ENCODE data around the gene PHLDB3.

The PHLDB3 gene

DNA sequence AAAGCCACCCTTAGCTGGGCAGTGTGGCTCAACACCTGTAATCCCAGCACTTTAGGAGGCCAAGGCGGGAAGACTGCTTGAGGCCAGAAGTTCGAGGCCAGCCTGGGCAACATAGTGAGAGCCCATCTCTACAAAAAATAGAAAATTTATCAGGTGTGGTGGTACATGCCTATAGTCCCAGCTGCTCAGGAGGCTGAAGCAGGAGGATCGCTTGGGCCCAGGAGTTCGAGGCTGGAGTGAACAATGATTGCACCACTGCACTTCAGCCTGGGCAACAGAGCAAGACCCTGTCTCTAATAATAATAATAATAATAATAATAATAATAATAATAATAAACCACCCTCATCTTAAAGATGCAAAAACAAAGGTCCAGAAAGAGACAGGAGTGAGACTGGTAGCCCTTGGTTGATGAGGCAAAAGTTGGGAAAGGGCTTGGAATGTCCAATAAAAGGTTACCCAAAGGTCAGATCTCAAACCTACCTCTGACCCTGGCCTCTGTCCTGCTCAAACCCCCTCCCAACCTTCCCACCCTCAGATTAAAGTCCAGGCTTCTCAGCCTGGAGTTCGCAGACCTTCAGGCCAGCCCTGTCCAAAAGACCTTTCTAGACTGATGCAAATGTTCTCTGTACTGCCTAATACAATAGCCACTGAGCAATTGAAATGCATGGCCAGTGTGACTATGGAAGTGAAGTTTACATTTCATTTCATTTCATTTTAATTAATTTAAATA lies 37.5 kb upstream of the PHLDB3 start:
- TF ChIP-seq, protein P1, sequence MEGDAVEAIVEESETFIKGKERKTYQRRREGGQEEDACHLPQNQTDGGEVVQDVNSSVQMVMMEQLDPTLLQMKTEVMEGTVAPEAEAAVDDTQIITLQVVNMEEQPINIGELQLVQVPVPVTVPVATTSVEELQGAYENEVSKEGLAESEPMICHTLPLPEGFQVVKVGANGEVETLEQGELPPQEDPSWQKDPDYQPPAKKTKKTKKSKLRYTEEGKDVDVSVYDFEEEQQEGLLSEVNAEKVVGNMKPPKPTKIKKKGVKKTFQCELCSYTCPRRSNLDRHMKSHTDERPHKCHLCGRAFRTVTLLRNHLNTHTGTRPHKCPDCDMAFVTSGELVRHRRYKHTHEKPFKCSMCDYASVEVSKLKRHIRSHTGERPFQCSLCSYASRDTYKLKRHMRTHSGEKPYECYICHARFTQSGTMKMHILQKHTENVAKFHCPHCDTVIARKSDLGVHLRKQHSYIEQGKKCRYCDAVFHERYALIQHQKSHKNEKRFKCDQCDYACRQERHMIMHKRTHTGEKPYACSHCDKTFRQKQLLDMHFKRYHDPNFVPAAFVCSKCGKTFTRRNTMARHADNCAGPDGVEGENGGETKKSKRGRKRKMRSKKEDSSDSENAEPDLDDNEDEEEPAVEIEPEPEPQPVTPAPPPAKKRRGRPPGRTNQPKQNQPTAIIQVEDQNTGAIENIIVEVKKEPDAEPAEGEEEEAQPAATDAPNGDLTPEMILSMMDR (IDR thresholded peaks at IDR 0.05; ENCODE audit: low read depth, low read length, missing control alignments), result no peak
- H3K27ac ChIP-seq, result no peak overlapping the region
- in situ Hi-C loops (cut with HindIII; ENCODE audit: low pct_ligation_motif_present, low sequenced_read_pairs), result no loop called here
- H3K4me3 ChIP-seq (ENCODE audit: low read depth, low read length), result no peak overlapping the region
- peaks cover 12% of the 10 kb centered on the region for H3K36me3 ChIP-seq (replicated peaks)
- DNase-seq, result no peak
- H3K27me3 ChIP-seq (replicated peaks), result no peaks in the 10 kb centered on the region

DNA sequence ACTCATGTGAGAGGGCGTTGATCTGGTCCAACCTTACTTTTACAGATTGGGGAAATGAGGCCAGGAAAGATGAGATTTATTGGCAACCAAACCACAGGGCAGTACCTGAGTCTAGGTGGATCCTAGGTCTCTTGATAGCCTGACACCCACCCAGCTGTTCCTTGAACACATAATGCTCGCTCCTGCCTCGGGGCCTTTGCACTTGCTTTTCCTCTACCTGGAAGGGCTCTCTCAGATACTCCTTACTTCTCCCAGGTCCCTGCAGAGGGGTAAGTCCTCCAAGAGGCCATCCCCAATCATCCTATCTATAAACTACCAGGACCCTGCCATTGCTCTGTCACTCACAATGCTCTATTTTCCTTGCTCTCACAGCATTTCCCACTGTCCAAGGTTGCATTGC lies 35.8 kb upstream of the PHLDB3 start:
- TF ChIP-seq, protein P1 (IDR thresholded peaks at IDR 0.05; ENCODE audit: low read depth, low read length, missing control alignments), result no peak
- Histone ChIP-seq H3K27ac (no peak overlapping the region), H3K27me3 (replicated peaks) (no peaks in the 10 kb centered on the region), H3K36me3 (replicated peaks) (peaks cover 12% of the 10 kb centered on the region), H3K4me3 (ENCODE audit: low read depth, low read length) (no peak overlapping the region)
- DNase-seq, result no peak
- in situ Hi-C loops (cut with HindIII; ENCODE audit: low pct_ligation_motif_present, low sequenced_read_pairs), result no loop called here

DNA sequence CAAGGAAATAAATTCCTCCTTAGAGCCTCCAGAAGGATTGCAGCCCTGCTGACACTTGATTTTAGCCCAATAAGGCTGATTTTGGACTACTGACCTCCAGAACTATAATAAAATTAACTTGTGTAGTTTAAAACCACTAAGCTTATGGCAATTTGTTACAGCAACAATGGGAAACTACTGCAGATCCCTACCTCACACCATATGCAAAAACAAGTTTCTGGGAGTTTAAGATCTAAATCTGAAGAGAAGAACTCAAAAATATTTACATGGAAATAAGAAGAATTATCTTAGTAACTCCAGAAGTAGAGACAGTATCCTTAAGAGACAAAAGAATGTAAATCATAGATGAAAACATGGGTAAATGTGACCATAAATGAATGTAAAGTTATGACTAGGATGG lies 34.4 kb upstream of the PHLDB3 start:
- TF ChIP-seq, protein P1 (IDR thresholded peaks at IDR 0.05; ENCODE audit: low read depth, low read length, missing control alignments), result no peak
- no peak for DNase-seq
- Histone ChIP-seq H3K27me3 (replicated peaks) (no peaks in the 10 kb centered on the region), H3K4me3 (ENCODE audit: low read depth, low read length) (no peak overlapping the region), H3K36me3 (replicated peaks) (peaks cover 10% of the 10 kb centered on the region), H3K27ac (no peak overlapping the region)
- in situ Hi-C loops (cut with HindIII; ENCODE audit: low pct_ligation_motif_present, low sequenced_read_pairs), result no loop called here

DNA sequence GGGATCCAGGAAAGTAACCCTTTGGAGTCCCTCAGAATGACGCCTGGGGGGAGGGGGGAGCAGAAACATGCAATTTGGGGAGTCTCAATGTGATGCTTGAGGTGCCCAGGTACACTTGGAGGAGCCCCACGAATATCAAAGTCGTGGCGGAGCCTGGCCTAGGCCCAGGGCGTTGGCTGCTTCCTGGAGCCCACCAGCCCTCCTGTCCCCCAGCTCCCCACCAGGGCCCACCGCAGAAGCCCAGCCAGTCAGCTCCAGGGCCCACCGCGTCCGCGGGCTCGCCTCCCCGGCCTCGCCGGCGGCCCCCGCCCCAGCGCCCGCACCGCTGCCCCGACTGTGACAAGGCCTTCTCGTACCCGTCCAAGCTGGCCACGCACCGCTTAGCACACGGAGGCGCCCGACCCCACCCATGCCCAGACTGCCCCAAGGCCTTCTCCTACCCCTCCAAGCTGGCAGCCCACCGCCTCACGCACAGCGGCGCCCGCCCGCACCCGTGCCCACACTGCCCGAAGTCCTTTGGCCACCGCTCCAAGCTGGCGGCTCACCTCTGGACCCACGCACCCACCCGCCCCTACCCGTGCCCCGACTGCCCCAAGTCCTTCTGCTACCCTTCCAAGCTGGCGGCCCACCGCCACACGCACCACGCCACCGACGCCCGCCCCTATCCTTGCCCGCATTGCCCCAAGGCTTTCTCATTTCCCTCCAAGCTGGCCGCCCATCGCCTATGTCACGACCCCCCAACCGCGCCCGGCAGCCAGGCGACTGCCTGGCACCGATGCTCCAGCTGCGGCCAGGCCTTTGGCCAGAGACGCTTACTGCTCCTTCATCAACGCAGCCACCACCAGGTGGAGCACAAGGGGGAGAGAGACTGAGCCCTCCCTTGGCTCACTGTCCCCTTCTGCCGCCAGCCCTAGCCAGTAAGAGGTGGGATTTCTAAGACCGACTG lies 30.5 kb upstream of the PHLDB3 start:
- H3K4me3 ChIP-seq (ENCODE audit: low read depth, low read length), result no peak overlapping the region
- in situ Hi-C loops (cut with HindIII; ENCODE audit: low pct_ligation_motif_present, low sequenced_read_pairs), result no loop called here
- H3K36me3 ChIP-seq (replicated peaks), result peaks cover 5% of the 10 kb centered on the region
- TF ChIP-seq, protein P1 (IDR thresholded peaks at IDR 0.05; ENCODE audit: low read depth, low read length, missing control alignments), result peak; percentile 86
- peak; percentile 56 for DNase-seq
- H3K27me3 ChIP-seq (replicated peaks), result no peaks in the 10 kb centered on the region
- H3K27ac ChIP-seq, result no peak overlapping the region

DNA sequence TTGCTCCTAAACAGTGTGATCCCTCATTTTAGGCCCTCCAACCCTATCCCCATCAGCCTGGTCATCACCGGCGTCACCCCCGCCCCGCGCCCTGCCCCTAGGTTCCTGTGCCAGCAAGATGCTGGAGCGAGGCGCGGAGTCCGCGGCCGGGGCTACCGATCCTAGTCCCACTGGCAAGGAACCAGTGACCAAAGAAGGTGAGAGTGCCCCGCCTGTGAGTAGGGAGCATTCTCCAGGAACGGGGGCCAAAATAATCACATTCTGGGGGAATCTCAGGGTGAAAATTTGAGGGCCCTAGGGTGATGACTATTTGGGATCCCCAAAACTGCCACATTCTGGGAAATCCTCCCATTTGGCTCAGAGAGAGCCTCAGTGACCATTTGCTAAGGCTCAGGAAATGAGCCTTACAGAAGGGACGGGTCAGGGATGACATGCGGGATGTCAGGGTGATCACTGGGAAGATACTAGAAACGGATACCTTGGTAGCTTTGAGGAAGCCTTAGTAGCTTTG lies 29.8 kb upstream of the PHLDB3 start:
- TF ChIP-seq, protein P1 (IDR thresholded peaks at IDR 0.05; ENCODE audit: low read depth, low read length, missing control alignments), result no peak
- no peak for DNase-seq
- in situ Hi-C loops (cut with HindIII; ENCODE audit: low pct_ligation_motif_present, low sequenced_read_pairs), result no loop called here
- Histone ChIP-seq H3K36me3 (replicated peaks) (peaks cover 5% of the 10 kb centered on the region), H3K27ac (no peak overlapping the region), H3K27me3 (replicated peaks) (no peaks in the 10 kb centered on the region), H3K4me3 (ENCODE audit: low read depth, low read length) (peak overlapping the region; percentile 54)
